ENCODE data around the gene TASP1.

GRCh38 chr20:13510837-13511488 is 127.8 kb downstream of the TASP1 start:
- TF ChIP-seq CTCF (IDR thresholded peaks at IDR 0.05) = no peak
- no peak for TF ChIP-seq EZH2 (IDR thresholded peaks at IDR 0.05; ENCODE audit: borderline replicate concordance, insufficient read depth, low read depth, low read length, poor library complexity, severe bottlenecking)

All from B cell (primary cell).